ENCODE results near the gene SURF2. TPM values are rescaled to one million over a fixed set of nuclear protein-coding genes. Genes with fewer than 3 reads are reported as not detected.
"Not testable (repeated sequence)": the region's sequence is repeated elsewhere in the genome, so short reads cannot be mapped to it uniquely, and the experiment has no call there.

Gene SURF2
- total and polyA plus RNA-seq, 2 donors (not counting 3 experiments of a cell fraction or from before 2014, with no cell fraction given) = 10.6 to 14.2 TPM

GRCh38 chr9:133323211-133323610, 33.1 kb upstream of the SURF2 start:
- no peak for DNase-seq (ENCODE audit: low read depth, low spot score)
- intact Hi-C loops (cut with micrococcal nuclease) (no loop called here), dilution Hi-C loops (cut with MboI; ENCODE audit: extremely low pct_ligation_motif_present, low sequenced_read_pairs) (no loop called here)
- no peak for FAIRE-seq
- BruUV-seq (replicated peaks) = no TSS peak
- H3K9ac ChIP-seq (replicated peaks; ENCODE audit: extremely low read depth, insufficient read depth, low read length) = no peak overlapping the region
- TF ChIP-seq EZH2 (IDR thresholded peaks at IDR 0.05; ENCODE audit: borderline replicate concordance, low read depth, low read length, severe bottlenecking) (no peak), POLR2A (IDR thresholded peaks at IDR 0.05; ENCODE audit: low read depth, low read length) (no peak)
- TF ChIP-seq, protein P1, sequence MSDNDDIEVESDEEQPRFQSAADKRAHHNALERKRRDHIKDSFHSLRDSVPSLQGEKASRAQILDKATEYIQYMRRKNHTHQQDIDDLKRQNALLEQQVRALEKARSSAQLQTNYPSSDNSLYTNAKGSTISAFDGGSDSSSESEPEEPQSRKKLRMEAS (IDR thresholded peaks at IDR 0.05; ENCODE audit: insufficient read depth, insufficient read length) = no peak
- H3K36me3 ChIP-seq (ENCODE audit: control insufficient read depth in 2 of 2, extremely low read depth in 1 of 2, insufficient read depth in 2 of 2, low read length in 2 of 2) = no peaks in the 10 kb centered on the region
- no peak overlapping the region for H3K4me3 ChIP-seq (replicated peaks in 1 of 3; ENCODE audit: insufficient read depth in 1 of 3, low read depth in 1 of 3, low read length in 3 of 3)
- ChIA-PET CTCF (interaction anchor here (1.5 kb wide), 1 partner anchor 137 kb away, joined by 4 read pairs; no protein-coding TSS in a partner anchor), POLR2A (no interaction called here)
- H3K4me2 ChIP-seq (ENCODE audit: insufficient read depth, low read length) = no peak overlapping the region
- no peaks in the 10 kb centered on the region for H3K9me1 ChIP-seq (replicated peaks; ENCODE audit: control insufficient read depth, extremely low read depth, insufficient read depth, low read length)
- no peaks in the 10 kb centered on the region for H4K20me1 ChIP-seq (replicated peaks; ENCODE audit: control insufficient read depth, extremely low read depth, insufficient read depth, low read length)
- H3K79me2 ChIP-seq (ENCODE audit: control insufficient read depth, insufficient read depth, low read length) = no peaks in the 10 kb centered on the region
- no peak overlapping the region for H2AFZ ChIP-seq (ENCODE audit: low read depth, low read length)
- H3K4me1 ChIP-seq (ENCODE audit: control insufficient read depth, extremely low read depth, insufficient read depth, low read length) = no peaks in the 10 kb centered on the region
- H3K27me3 ChIP-seq (ENCODE audit: control insufficient read depth in 2 of 2, insufficient read depth in 2 of 2, low read length in 2 of 2) = no peaks in the 10 kb centered on the region
- H3K9me3 ChIP-seq (replicated peaks; ENCODE audit: control insufficient read depth, insufficient read depth, low read length) = no peaks in the 10 kb centered on the region
- H3K27ac ChIP-seq (ENCODE audit: insufficient read depth, low read depth, low read length) = no peak overlapping the region

- no peaks in the 10 kb centered on the region for H3K4me1 ChIP-seq (ENCODE audit: control insufficient read depth, extremely low read depth, insufficient read depth, low read length)
- no peak overlapping the region for H3K27ac ChIP-seq (ENCODE audit: insufficient read depth, low read depth, low read length)
- no peaks in the 10 kb centered on the region for H3K79me2 ChIP-seq (ENCODE audit: control insufficient read depth, insufficient read depth, low read length)
- POLR2A ChIA-PET = no interaction called here
- no peaks in the 10 kb centered on the region for H3K36me3 ChIP-seq (ENCODE audit: control insufficient read depth in 2 of 2, extremely low read depth in 1 of 2, insufficient read depth in 2 of 2, low read length in 2 of 2)
- H3K27me3 ChIP-seq (ENCODE audit: control insufficient read depth in 2 of 2, insufficient read depth in 2 of 2, low read length in 2 of 2) = no peaks in the 10 kb centered on the region
- H3K4me2 ChIP-seq (ENCODE audit: insufficient read depth, low read length) = no peak overlapping the region
- BruUV-seq (replicated peaks) = no TSS peak
- H3K9me1 ChIP-seq (replicated peaks; ENCODE audit: control insufficient read depth, extremely low read depth, insufficient read depth, low read length) = no peaks in the 10 kb centered on the region
- intact Hi-C loops (cut with micrococcal nuclease) (no loop called here), dilution Hi-C loops (cut with MboI; ENCODE audit: extremely low pct_ligation_motif_present, low sequenced_read_pairs) (no loop called here)
- no peak for DNase-seq (ENCODE audit: low read depth, low spot score)
- H2AFZ ChIP-seq (ENCODE audit: low read depth, low read length) = no peak overlapping the region
- FAIRE-seq = no peak
- H3K9ac ChIP-seq (replicated peaks; ENCODE audit: extremely low read depth, insufficient read depth, low read length) = no peak overlapping the region
- TF ChIP-seq EZH2 (IDR thresholded peaks at IDR 0.05; ENCODE audit: borderline replicate concordance, low read depth, low read length, severe bottlenecking) (no peak), JUN (IDR thresholded peaks at IDR 0.05; ENCODE audit: borderline replicate concordance, insufficient read depth, insufficient read length, low read depth) (no peak), FOS (IDR thresholded peaks at IDR 0.05; ENCODE audit: borderline replicate concordance, insufficient read depth, low read length) (no peak), MYC (IDR thresholded peaks at IDR 0.05; ENCODE audit: low read depth, low read length) (no peak), GATA2 (IDR thresholded peaks at IDR 0.05; ENCODE audit: insufficient read depth, insufficient read length, low read depth, low read length) (no peak), POLR2AphosphoS5 (IDR thresholded peaks at IDR 0.05; ENCODE audit: insufficient read depth, low read depth, low read length) (no peak)
- H4K20me1 ChIP-seq (replicated peaks; ENCODE audit: control insufficient read depth, extremely low read depth, insufficient read depth, low read length) = no peaks in the 10 kb centered on the region
- H3K9me3 ChIP-seq (replicated peaks; ENCODE audit: control insufficient read depth, insufficient read depth, low read length) = no peaks in the 10 kb centered on the region
- H3K4me3 ChIP-seq (replicated peaks in 1 of 3; ENCODE audit: insufficient read depth in 1 of 3, low read depth in 1 of 3, low read length in 3 of 3) = no peak overlapping the region
- CTCF ChIA-PET = no interaction called here
Observed at GRCh38 chr9:133323991-133324703, 32.2 kb upstream of the SURF2 start.

DNA sequence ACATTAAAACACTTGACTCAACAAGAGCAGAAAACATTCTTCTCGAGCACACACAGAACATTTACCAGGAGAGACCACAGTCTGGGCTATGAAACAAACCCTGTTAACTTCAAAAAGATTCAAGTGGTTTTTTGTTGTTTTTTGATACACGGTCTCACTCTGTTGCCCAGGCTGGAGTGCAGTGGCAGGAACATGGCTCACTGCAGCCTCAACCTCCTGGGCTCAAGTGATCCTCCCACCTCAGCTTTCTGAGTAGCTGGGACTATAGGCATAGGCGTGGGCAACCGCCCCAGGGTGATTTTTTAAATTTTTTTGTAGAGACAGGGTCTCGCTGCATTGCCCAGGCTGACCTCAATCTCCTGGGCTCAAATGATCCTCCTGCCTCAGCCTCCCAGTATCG, 29.3 kb upstream of the SURF2 start:
- H3K27me3 ChIP-seq (ENCODE audit: control insufficient read depth in 2 of 2, insufficient read depth in 2 of 2, low read length in 2 of 2); POLR2A ChIA-PET; DNase-seq (ENCODE audit: low read depth, low spot score); intact Hi-C loops (cut with micrococcal nuclease); H3K9me1 ChIP-seq (replicated peaks; ENCODE audit: control insufficient read depth, extremely low read depth, insufficient read depth, low read length); BruUV-seq (replicated peaks); H3K4me2 ChIP-seq (ENCODE audit: insufficient read depth, low read length); H2AFZ ChIP-seq (ENCODE audit: low read depth, low read length); H3K4me1 ChIP-seq (ENCODE audit: control insufficient read depth, extremely low read depth, insufficient read depth, low read length); FAIRE-seq; H3K79me2 ChIP-seq (ENCODE audit: control insufficient read depth, insufficient read depth, low read length); H3K27ac ChIP-seq (ENCODE audit: insufficient read depth, low read depth, low read length); H4K20me1 ChIP-seq (replicated peaks; ENCODE audit: control insufficient read depth, extremely low read depth, insufficient read depth, low read length); H3K9me3 ChIP-seq (replicated peaks; ENCODE audit: control insufficient read depth, insufficient read depth, low read length); dilution Hi-C loops (cut with MboI; ENCODE audit: extremely low pct_ligation_motif_present, low sequenced_read_pairs); H3K4me3 ChIP-seq (replicated peaks in 1 of 3; ENCODE audit: insufficient read depth in 1 of 3, low read depth in 1 of 3, low read length in 3 of 3); H3K9ac ChIP-seq (replicated peaks; ENCODE audit: extremely low read depth, insufficient read depth, low read length): not testable (repeated sequence)
- H3K36me3 ChIP-seq (ENCODE audit: control insufficient read depth in 2 of 2, extremely low read depth in 1 of 2, insufficient read depth in 2 of 2, low read length in 2 of 2) = peaks cover 7 to 13% of the 10 kb centered on the region in 2 experiments
- CTCF ChIA-PET = interaction anchor here (5.6 kb wide), 1 partner anchor 140 kb away, joined by 128 read pairs; no protein-coding TSS in a partner anchor
